Cardiac fibroblast (primary cell): Measurements from ENCODE around the gene RCN2.
"Not testable (repeated sequence)": the region's sequence is repeated elsewhere in the genome, so short reads cannot be mapped to it uniquely, and the experiment has no call there.

Experiments used
- DNase-seq, 2 donors: peaks; one replicate each; pipeline versions ENCODE4 v3.0.0 to v3.0.0-alpha.2; 2010; ENCODE audit warnings: low read depth in 2 of 2
- H3K4me3 ChIP-seq, 2 donors: replicated peaks in 1 of 2; 1 replicate in 1 of 2; 2 replicates in 1 of 2; pipeline ENCODE4 v1.5.1; 2011; ENCODE audit warnings: low read depth in 2 of 2, low read length in 2 of 2, mild to moderate bottlenecking in 2 of 2, moderate library complexity in 1 of 2
- CTCF ChIP-seq: IDR thresholded peaks from one replicate; pipeline ENCODE4 v1.5.1; 2011; ENCODE audit warnings: low read depth, mild to moderate bottlenecking, low read length, inconsistent platforms

Gene RCN2

GRCh38 chr15:76931397-76932134, at the start of gene RCN2:
Gene RCN2 (plus strand): TSS chr15:76931749. CDS start chr15:76931842, 93 bp downstream.
- no peak for TF ChIP-seq CTCF
- H3K4me3 ChIP-seq, result peak within 1 kb of the TSS; percentile 72 to 73
- DNase-seq, result peak; percentile 93 to 96

- DNase-seq, result no peak
- no peak overlapping the region for H3K4me3 ChIP-seq
- TF ChIP-seq CTCF, result no peak
Measured at GRCh38 chr15:76885212-76885611, 46.3 kb upstream of the RCN2 start.

GRCh38 chr15:76887280-76888141, 44.0 kb upstream of the RCN2 start:
- DNase-seq, result not testable (repeated sequence)

GRCh38 chr15:76892836-76893235, 38.7 kb upstream of the RCN2 start:
- H3K4me3 ChIP-seq, DNase-seq: not testable (repeated sequence)

More at GRCh38 chr15:76887280-76888141, 44.0 kb upstream of the RCN2 start:
- not testable (repeated sequence) for H3K4me3 ChIP-seq

GRCh38 chr15:76894174-76894573, 37.4 kb upstream of the RCN2 start:
- no peak for DNase-seq
- no peak for TF ChIP-seq CTCF
- no peak overlapping the region for H3K4me3 ChIP-seq

GRCh38 chr15:76898102-76898501, 33.4 kb upstream of the RCN2 start:
- no peak for TF ChIP-seq CTCF
- DNase-seq, result no peak
- H3K4me3 ChIP-seq, result no peak overlapping the region

- not testable (repeated sequence) for DNase-seq, H3K4me3 ChIP-seq
Measured at GRCh38 chr15:76899176-76899930, 32.2 kb upstream of the RCN2 start.

- not testable (repeated sequence) for DNase-seq, H3K4me3 ChIP-seq
Measured at GRCh38 chr15:76899931-76900310, 31.6 kb upstream of the RCN2 start.
